ENCODE measurements around the gene CCNJ.

GRCh38 chr10:96034625-96035024 lies 8.8 kb upstream of the CCNJ start:
- TF ChIP-seq POLR2AphosphoS5 (IDR thresholded peaks at IDR 0.05; ENCODE audit: borderline replicate concordance, low read depth, low read length) (no peak), EZH2 (IDR thresholded peaks at IDR 0.05) (no peak)
